SU-DHL-6 (cell line): ENCODE data around the gene SPATC1L.

Experiments used
- H2AFZ ChIP-seq: fragments of 200-600 bp; sonication (generic); 2 replicates; pipeline ENCODE4 v1.6.1; 2014; ENCODE audit warnings: low read depth, mild to moderate bottlenecking, moderate library complexity, mixed read lengths, antibody characterized with exemption, low read length; ENCODE audit not compliant: severe bottlenecking
- H3F3A ChIP-seq: fragments of 200-600 bp; shearing (Covaris generic); 2 replicates; pipeline ENCODE4 v1.6.0; 2016; ENCODE audit warnings: antibody characterized with exemption, mild to moderate bottlenecking; ENCODE audit not compliant: insufficient read depth
- H3K27ac ChIP-seq: fragments of 200-600 bp; sonication (generic); 2 replicates; pipeline ENCODE4 v1.5.1; 2016; ENCODE audit warnings: low read depth, mild to moderate bottlenecking, low read length, moderate library complexity, mixed read lengths
- H3K27me3 ChIP-seq: fragments of 200-600 bp; sonication (generic), shearing (Covaris generic); 2 replicates; pipeline ENCODE4 v1.6.0; 2014; ENCODE audit warnings: mild to moderate bottlenecking, low read length
- H3K36me3 ChIP-seq: fragments of 200-600 bp; sonication (generic); 2 replicates; pipeline ENCODE4 v1.6.1; 2014; ENCODE audit warnings: mild to moderate bottlenecking, low read length, mixed read lengths
- H3K4me2 ChIP-seq: fragments of 300-600, 200-600 bp; shearing (Covaris generic), sonication (generic); 2 replicates; pipeline ENCODE4 v1.6.0; 2014; ENCODE audit warnings: low read length, low read depth, mild to moderate bottlenecking; ENCODE audit not compliant: poor library complexity, severe bottlenecking
- H3K4me3 ChIP-seq: fragments of 200-600 bp; sonication (generic); 2 replicates; pipeline ENCODE4 v1.5.1; 2014; ENCODE audit warnings: antibody characterized with exemption, low read length, mild to moderate bottlenecking, mixed read lengths; ENCODE audit not compliant: insufficient read depth, poor library complexity, severe bottlenecking
- H3K79me2 ChIP-seq: fragments of 200-600 bp; sonication (generic); 2 replicates; pipeline ENCODE4 v1.6.1; 2014; ENCODE audit warnings: mild to moderate bottlenecking, low read length, moderate library complexity; ENCODE audit not compliant: insufficient read depth
- H3K9ac ChIP-seq: fragments of 200-600 bp; sonication (generic); 2 replicates; pipeline ENCODE4 v1.7.0; 2014; ENCODE audit warnings: mild to moderate bottlenecking, low read length
- H3K9me2 ChIP-seq: fragments of 200-600 bp; sonication (generic); replicated peaks from 2 replicates; pipeline ENCODE4 v1.6.1; 2014; ENCODE audit warnings: low read length; ENCODE audit not compliant: insufficient read depth
- H3K9me3 ChIP-seq: fragments of 200-600 bp; sonication (generic); 2 replicates; pipeline ENCODE4 v1.6.1; 2014; ENCODE audit warnings: low read length, mixed read lengths; ENCODE audit not compliant: insufficient read depth
- H4K20me1 ChIP-seq: fragments of 200-600 bp; sonication (generic); 2 replicates; pipeline ENCODE4 v1.6.1; 2014; ENCODE audit warnings: low read depth, mild to moderate bottlenecking, antibody characterized with exemption, low read length, moderate library complexity, mixed read lengths
- EZH2phosphoT487 ChIP-seq: fragments of 200-600 bp; sonication (generic), shearing (Covaris generic); conservative IDR thresholded peaks from 2 replicates; pipeline ENCODE4 v1.6.1; 2018; ENCODE audit warnings: mild to moderate bottlenecking, antibody characterized with exemption, low read length, moderate library complexity, mixed read lengths
- TF ChIP-seq, protein P1 (sequence below): fragments of 200-600 bp; sonication (generic); IDR thresholded peaks from one replicate; pipeline ENCODE4 v1.5.1; 2017; ENCODE audit warnings: antibody characterized with exemption, mild to moderate bottlenecking, low read length, moderate library complexity; ENCODE audit not compliant: insufficient read depth, poor library complexity, severe bottlenecking

Gene SPATC1L

DNA sequence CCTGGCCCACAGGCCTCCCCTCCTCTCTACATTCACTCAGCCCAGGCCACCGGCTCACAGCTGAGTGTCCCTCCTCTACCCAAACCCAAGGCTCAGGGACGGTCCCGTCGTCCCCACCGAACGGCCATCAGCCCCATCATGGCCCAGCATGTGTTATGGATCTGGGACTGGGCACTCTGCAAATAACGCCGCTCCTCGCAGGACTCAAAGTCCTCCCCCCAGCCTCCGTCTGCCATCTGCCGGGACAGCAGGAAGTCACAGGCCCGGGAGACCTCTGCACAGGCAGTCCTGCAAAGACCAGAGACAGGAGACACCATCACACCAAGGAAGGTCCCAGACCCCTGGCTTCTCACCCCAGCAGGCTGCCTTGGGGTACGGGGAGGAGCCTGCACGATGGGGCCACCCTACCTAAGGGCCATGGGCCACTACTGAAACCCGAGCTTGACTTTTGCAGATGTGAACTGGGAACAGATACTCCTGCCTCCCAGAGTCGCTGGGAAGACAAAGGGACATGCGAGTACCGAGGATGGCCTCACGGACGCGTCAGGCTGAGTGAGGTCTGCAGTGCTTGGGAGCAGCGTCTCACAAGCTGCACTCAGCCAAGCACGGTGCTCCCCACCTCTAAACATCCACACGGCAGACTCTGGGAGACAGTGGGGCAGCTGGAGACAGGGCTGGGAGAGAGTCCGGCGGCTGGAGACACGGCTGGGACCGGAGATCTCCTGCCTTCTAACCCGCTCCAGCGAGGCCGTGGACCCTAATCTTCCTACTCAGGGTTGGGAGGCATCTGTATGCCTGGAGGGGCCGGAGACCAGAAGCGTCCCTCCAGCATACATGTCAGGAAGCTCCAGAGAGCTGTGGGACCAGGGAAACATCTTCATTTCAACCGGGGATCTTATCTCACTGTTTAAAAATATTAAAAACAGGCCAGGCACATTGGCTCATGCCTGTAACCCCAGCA, 10.4 kb upstream of the SPATC1L start:
- Histone ChIP-seq H3K9me2 (no peaks in the 10 kb centered on the region), H3K4me3 (no peak overlapping the region), H4K20me1 (no peaks in the 10 kb centered on the region), H3K36me3 (peaks cover 8% of the 10 kb centered on the region), H3K4me2 (no peak overlapping the region), H3K27me3 (no peaks in the 10 kb centered on the region), H2AFZ (no peak overlapping the region), H3K9me3 (no peaks in the 10 kb centered on the region), H3K79me2 (no peaks in the 10 kb centered on the region), H3F3A (no peaks in the 10 kb centered on the region), H3K9ac (no peak overlapping the region), H3K27ac (no peak overlapping the region)
- TF ChIP-seq, protein P1, sequence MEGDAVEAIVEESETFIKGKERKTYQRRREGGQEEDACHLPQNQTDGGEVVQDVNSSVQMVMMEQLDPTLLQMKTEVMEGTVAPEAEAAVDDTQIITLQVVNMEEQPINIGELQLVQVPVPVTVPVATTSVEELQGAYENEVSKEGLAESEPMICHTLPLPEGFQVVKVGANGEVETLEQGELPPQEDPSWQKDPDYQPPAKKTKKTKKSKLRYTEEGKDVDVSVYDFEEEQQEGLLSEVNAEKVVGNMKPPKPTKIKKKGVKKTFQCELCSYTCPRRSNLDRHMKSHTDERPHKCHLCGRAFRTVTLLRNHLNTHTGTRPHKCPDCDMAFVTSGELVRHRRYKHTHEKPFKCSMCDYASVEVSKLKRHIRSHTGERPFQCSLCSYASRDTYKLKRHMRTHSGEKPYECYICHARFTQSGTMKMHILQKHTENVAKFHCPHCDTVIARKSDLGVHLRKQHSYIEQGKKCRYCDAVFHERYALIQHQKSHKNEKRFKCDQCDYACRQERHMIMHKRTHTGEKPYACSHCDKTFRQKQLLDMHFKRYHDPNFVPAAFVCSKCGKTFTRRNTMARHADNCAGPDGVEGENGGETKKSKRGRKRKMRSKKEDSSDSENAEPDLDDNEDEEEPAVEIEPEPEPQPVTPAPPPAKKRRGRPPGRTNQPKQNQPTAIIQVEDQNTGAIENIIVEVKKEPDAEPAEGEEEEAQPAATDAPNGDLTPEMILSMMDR: no peak
- no peak for TF ChIP-seq EZH2phosphoT487

DNA sequence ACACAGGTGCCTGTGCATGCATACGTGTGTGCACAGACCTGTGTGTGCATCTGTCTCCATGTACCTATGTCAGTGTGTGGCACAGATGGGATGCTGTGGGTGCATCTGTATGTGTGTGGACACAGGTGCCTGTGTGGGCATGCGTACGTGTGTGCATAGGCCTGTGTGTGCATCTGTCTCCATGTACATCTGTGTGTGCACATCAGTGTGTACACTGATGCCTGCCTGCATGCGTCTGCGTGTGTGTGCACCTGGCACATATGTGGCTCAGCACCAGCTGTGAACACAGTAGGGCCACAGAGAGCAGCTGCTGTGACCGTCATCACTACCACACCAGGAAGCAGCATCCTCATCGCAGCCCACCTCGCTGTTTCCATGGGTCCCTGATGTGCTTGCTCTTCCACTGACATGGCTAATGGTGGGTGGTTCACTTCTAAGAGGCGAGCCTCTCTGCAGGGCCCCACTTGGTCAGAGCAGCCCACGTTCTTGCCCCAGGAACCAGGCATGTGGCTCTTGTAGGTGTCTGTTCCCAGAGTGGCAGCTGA, 9.6 kb upstream of the SPATC1L start:
- Histone ChIP-seq H3K27me3 (no peaks in the 10 kb centered on the region), H3K36me3 (peaks cover 4% of the 10 kb centered on the region; the same call in 1 of the 2 replicates), H4K20me1 (no peaks in the 10 kb centered on the region), H3K9me2 (no peaks in the 10 kb centered on the region), H3F3A (no peaks in the 10 kb centered on the region), H3K4me2 (no peak overlapping the region), H3K27ac (no peak overlapping the region), H3K4me3 (no peak overlapping the region), H3K79me2 (no peaks in the 10 kb centered on the region), H2AFZ (no peak overlapping the region), H3K9me3 (no peaks in the 10 kb centered on the region), H3K9ac (no peak overlapping the region)
- no peak for TF ChIP-seq EZH2phosphoT487
- TF ChIP-seq, protein P1: no peak

DNA sequence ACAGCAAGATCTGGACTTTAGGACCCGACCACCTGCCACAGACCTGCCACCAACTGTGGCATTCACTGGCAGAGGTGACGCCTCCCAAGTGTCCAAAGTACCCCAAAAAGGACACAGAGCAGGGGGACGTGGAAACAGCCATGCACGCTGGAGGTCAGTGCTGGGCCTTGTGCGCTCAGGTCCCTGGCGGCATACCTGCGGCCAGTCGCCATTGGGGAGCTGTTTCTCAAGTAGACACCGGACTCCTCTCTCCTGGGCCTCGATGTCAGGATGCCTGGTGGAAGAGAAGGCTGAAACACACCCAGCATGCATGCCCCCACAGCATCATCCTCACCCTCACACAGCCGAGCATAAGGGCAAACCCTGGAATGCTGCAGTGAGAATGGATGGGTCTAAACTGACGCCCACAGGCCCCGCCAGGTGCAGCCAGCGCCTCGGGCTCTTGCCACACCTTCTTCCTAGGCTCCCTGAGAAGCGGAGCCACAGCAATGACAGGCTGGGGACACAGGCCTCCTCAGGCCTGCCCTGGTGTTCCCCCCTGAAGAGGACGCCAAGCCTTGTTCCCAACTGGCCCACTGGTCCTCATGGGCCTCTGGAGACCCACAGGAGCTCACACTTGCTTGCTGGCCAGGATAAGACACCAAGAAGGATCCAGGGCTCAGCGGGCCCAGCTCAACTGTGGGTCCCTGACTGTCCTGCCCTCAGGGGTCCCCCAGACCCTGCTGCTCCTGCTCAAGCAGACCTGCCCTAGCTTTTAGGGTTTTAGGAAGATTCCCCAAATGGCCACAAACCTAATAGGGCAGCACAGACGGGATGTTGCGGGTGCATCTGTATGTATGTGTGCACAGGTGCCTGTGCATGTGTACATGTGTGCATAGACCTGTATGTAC, 7.7 kb upstream of the SPATC1L start:
- H3K4me2 ChIP-seq: no peak overlapping the region
- H3K36me3 ChIP-seq: no peaks in the 10 kb centered on the region; the same call in 1 of the 2 replicates
- no peaks in the 10 kb centered on the region for H4K20me1 ChIP-seq

More for the DNA sequence above, 7.7 kb upstream of the SPATC1L start:
- TF ChIP-seq EZH2phosphoT487: no peak
- TF ChIP-seq, protein P1: no peak
- Histone ChIP-seq H3K27ac (no peak overlapping the region), H3K79me2 (no peaks in the 10 kb centered on the region), H3K4me3 (no peak overlapping the region), H3K9ac (no peak overlapping the region), H3K9me2 (no peaks in the 10 kb centered on the region), H3K27me3 (no peaks in the 10 kb centered on the region), H2AFZ (no peak overlapping the region), H3K9me3 (no peaks in the 10 kb centered on the region), H3F3A (0 out of 2 replicates have a peak, but pooled peaks cover 6% of the 10 kb centered on the region)
